HTR-8/SVneo (cell line): ENCODE measurements around the gene AHDC1.
A peak's percentile ranks its signal among the peaks of the same experiment; 100 is the strongest.
"Not testable (repeated sequence)": the region's sequence is repeated elsewhere in the genome, so short reads cannot be mapped to it uniquely, and the experiment has no call there.

ENCODE experiments used
- DNase-seq: peaks from one replicate; pipeline ENCODE4 v3.0.0; 2011; ENCODE audit warnings: low spot score, mixed read lengths; ENCODE audit not compliant: insufficient read length
- FAIRE-seq: peaks from 2 replicates; lab custom pipeline; 2011; peaks lifted over from hg19 to GRCh38; lab: Jason Lieb, UNC

Gene AHDC1

GRCh38 chr1:27542463-27543273 is 61.3 kb downstream of the AHDC1 start:
- DNase-seq = peak; percentile 47
- peak; percentile 13 for FAIRE-seq

GRCh38 chr1:27539901-27540861 is 63.8 kb downstream of the AHDC1 start:
- DNase-seq (peak; percentile 87), FAIRE-seq (peak; percentile 58)

GRCh38 chr1:27538793-27539192 is 65.2 kb downstream of the AHDC1 start:
- peak; percentile 76 for DNase-seq
- peak; percentile 82 for FAIRE-seq

GRCh38 chr1:27538305-27538676 is 65.7 kb downstream of the AHDC1 start:
- not testable (repeated sequence) for FAIRE-seq, DNase-seq

GRCh38 chr1:27536767-27537166 is 67.2 kb downstream of the AHDC1 start:
- FAIRE-seq = no peak

GRCh38 chr1:27536010-27536757 is 67.8 kb downstream of the AHDC1 start:
- FAIRE-seq (no peak), DNase-seq (no peak)

More at GRCh38 chr1:27536767-27537166, 67.2 kb downstream of the AHDC1 start:
- no peak for DNase-seq

GRCh38 chr1:27535386-27535785 is 68.6 kb downstream of the AHDC1 start:
- FAIRE-seq = no peak
- no peak for DNase-seq

- no peak for FAIRE-seq
- DNase-seq = no peak
Observed at GRCh38 chr1:27531959-27532685, 71.8 kb downstream of the AHDC1 start.

GRCh38 chr1:27530192-27530591 is 73.8 kb downstream of the AHDC1 start:
- DNase-seq (no peak), FAIRE-seq (no peak)

- no peak for DNase-seq
- no peak for FAIRE-seq
Observed at GRCh38 chr1:27529704-27530018, 74.3 kb downstream of the AHDC1 start.

GRCh38 chr1:27528818-27529703 is 74.9 kb downstream of the AHDC1 start:
- FAIRE-seq (no peak), DNase-seq (no peak)

GRCh38 chr1:27527890-27528817 is 75.8 kb downstream of the AHDC1 start:
- DNase-seq (no peak), FAIRE-seq (no peak)

GRCh38 chr1:27527223-27527889 is 76.6 kb downstream of the AHDC1 start:
- no peak for DNase-seq
- FAIRE-seq = no peak

- DNase-seq (no peak), FAIRE-seq (no peak)
Observed at GRCh38 chr1:27526569-27527222, 77.2 kb downstream of the AHDC1 start.

GRCh38 chr1:27525296-27526272 is 78.4 kb downstream of the AHDC1 start:
- DNase-seq (peak; percentile 64), FAIRE-seq (no peak)
